ENCODE data around the gene RASGRF2.

RASGRF2 gene

GRCh38 chr5:80936881-80937280 is 23.3 kb upstream of the RASGRF2 start:
- Histone ChIP-seq H3K27me3 (no peaks in the 10 kb centered on the region), H3K9me3 (no peaks in the 10 kb centered on the region), H3K4me1 (no peaks in the 10 kb centered on the region), H3K4me3 (ENCODE audit: low read depth, low read length) (no peak overlapping the region), H3K36me3 (no peaks in the 10 kb centered on the region)
- TF ChIP-seq, protein P1, sequence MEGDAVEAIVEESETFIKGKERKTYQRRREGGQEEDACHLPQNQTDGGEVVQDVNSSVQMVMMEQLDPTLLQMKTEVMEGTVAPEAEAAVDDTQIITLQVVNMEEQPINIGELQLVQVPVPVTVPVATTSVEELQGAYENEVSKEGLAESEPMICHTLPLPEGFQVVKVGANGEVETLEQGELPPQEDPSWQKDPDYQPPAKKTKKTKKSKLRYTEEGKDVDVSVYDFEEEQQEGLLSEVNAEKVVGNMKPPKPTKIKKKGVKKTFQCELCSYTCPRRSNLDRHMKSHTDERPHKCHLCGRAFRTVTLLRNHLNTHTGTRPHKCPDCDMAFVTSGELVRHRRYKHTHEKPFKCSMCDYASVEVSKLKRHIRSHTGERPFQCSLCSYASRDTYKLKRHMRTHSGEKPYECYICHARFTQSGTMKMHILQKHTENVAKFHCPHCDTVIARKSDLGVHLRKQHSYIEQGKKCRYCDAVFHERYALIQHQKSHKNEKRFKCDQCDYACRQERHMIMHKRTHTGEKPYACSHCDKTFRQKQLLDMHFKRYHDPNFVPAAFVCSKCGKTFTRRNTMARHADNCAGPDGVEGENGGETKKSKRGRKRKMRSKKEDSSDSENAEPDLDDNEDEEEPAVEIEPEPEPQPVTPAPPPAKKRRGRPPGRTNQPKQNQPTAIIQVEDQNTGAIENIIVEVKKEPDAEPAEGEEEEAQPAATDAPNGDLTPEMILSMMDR (IDR thresholded peaks at IDR 0.05; ENCODE audit: low read depth, low read length), result no peak
- no peak for DNase-seq

DNA sequence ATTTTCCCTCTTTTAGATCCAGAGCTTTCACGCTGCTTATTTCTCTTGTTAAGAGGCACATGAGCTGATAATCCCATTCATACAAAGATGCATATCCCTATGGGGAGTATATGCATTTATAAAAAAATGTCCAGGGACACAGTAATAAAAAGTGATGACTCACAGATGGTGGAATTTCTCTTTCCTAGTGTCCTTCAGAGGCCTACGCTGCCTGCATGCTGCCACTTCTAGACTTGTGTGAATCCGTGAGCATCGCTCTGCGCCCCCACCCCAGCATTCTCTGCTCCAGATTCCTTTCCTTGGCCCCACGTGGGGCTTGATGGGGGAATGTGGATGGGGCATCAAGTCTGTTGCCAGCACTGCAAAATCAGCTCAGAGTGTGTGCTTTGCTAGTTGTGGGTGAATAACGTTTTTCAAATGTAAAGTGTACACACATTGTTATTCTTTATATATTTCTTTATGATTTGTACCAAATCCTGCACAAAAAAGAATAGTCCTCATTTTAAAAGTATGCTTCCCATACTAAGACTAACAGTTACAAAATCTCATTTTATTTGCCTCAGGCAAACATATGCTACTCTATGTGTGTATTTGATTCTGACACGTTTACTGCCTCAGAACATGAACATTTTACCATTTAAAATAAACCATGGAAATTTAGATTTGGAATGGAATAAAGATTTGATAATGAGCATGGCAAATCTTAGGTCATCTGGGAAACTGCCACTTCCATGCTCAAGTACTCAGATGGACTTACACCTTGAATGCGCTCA is 22.4 kb upstream of the RASGRF2 start:
- Histone ChIP-seq H3K4me1 (no peaks in the 10 kb centered on the region), H3K27me3 (no peaks in the 10 kb centered on the region), H3K4me3 (ENCODE audit: low read depth, low read length) (no peak overlapping the region), H3K36me3 (no peaks in the 10 kb centered on the region), H3K9me3 (no peaks in the 10 kb centered on the region)
- TF ChIP-seq, protein P1 (IDR thresholded peaks at IDR 0.05; ENCODE audit: low read depth, low read length), result no peak
- DNase-seq, result no peak

DNA sequence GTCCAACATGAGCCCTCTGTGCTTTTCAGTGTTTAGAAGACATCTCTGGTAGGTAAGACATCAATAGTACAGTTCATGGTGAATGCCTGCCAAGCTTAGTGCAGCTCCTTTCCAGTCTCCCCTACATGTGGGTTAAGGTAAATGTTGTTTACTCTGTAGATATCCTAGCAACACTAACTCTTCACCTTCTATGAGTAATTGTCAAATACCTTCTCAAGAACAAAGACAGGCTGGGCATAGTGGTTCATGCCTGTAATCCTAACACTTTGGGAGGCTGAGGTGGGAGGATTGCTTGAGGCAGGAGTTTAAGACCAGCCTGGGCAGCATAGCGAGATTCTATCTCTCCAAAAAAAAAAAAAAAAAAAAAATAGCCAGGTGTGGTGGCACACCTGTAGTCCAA is 18.7 kb upstream of the RASGRF2 start:
- H3K36me3 ChIP-seq, result no peaks in the 10 kb centered on the region
- TF ChIP-seq, protein P1 (IDR thresholded peaks at IDR 0.05; ENCODE audit: low read depth, low read length), result no peak
- no peak overlapping the region for H3K4me3 ChIP-seq (ENCODE audit: low read depth, low read length)
- DNase-seq, result no peak
- H3K9me3 ChIP-seq, result no peaks in the 10 kb centered on the region
- no peaks in the 10 kb centered on the region for H3K27me3 ChIP-seq
- no peaks in the 10 kb centered on the region for H3K4me1 ChIP-seq

DNA sequence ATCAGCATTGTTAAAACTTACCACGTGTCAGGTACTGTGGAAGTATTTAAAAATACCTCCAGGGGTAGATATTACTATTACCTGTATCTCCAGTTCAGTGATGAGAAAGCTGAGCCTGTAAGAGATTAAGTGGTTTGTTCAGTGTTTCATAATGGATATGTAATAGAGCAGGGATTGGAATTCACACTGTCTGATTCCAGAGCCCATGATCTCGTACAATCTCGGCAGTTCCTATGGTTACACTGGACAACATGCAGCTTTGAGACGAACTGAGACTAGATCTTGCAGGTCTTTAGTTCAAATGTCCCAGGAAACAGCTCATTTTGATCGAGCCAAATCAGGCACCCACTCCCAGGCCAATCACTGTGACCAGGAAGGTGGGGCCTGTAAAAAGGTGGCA is 8.8 kb upstream of the RASGRF2 start:
- no peaks in the 10 kb centered on the region for H3K9me3 ChIP-seq
- DNase-seq, result no peak
- H3K4me3 ChIP-seq (ENCODE audit: low read depth, low read length), result no peak overlapping the region
- TF ChIP-seq, protein P1 (IDR thresholded peaks at IDR 0.05; ENCODE audit: low read depth, low read length), result no peak
- H3K4me1 ChIP-seq, result no peaks in the 10 kb centered on the region
- H3K36me3 ChIP-seq, result no peaks in the 10 kb centered on the region
- peaks cover 18% of the 10 kb centered on the region; the same call in 1 of the 2 replicates for H3K27me3 ChIP-seq

GRCh38 chr5:80953587-80953986 is 6.6 kb upstream of the RASGRF2 start:
- TF ChIP-seq, protein P1 (IDR thresholded peaks at IDR 0.05; ENCODE audit: low read depth, low read length), result no peak
- Histone ChIP-seq H3K9me3 (no peaks in the 10 kb centered on the region), H3K36me3 (no peaks in the 10 kb centered on the region), H3K4me3 (ENCODE audit: low read depth, low read length) (no peak overlapping the region), H3K27me3 (peaks cover 31% of the 10 kb centered on the region), H3K4me1 (no peaks in the 10 kb centered on the region)
- DNase-seq, result no peak

GRCh38 chr5:80955082-80955590 is 5.0 kb upstream of the RASGRF2 start:
- H3K4me1 ChIP-seq, result no peaks in the 10 kb centered on the region
- H3K27me3 ChIP-seq, result peaks cover 40% of the 10 kb centered on the region
- H3K9me3 ChIP-seq, result no peaks in the 10 kb centered on the region
- no peak overlapping the region for H3K4me3 ChIP-seq (ENCODE audit: low read depth, low read length)
- no peaks in the 10 kb centered on the region for H3K36me3 ChIP-seq
- TF ChIP-seq, protein P1 (IDR thresholded peaks at IDR 0.05; ENCODE audit: low read depth, low read length), result no peak
- DNase-seq, result no peak
